ENCODE data around the gene ALG14. TPM values are rescaled to one million over a fixed set of nuclear protein-coding genes. Genes with fewer than 3 reads are reported as not detected.

The ALG14 gene
- polyA plus RNA-seq, 1 of the 3 experiments (the other 2 are of a cell fraction): 2.5 TPM

DNA sequence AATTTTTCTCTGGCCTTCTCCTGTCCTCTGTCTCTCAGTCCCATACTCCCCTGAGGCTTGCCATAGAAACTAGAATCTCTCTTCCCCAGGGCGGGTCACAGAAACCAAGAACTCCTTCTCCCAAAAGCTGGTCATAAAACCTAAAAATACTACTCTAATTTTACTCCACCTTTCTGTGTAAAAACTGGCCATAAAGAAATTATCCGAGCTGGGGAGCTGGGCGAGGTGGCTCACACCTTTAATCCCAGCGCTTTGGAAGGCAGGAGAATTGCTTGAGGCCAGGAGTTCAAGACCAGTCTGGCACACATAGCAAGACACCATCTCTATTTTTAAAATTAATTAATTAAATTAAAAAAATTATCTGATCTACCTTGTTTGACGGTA is 3.0 kb downstream of the ALG14 start:
- peaks cover 2 to 3% of the 10 kb centered on the region in 2 experiments for H3K36me3 ChIP-seq (replicated peaks in 1 of 2; ENCODE audit: control insufficient read depth in 1 of 2, insufficient read depth in 2 of 2, low read length in 1 of 2)
- CTCF ChIA-PET: no interaction called here
- TF ChIP-seq GATA2 (CRISPR knock-in tag; IDR thresholded peaks at IDR 0.05) (no peak), TAF1 (IDR thresholded peaks at IDR 0.05; ENCODE audit: borderline replicate concordance, low read depth, low read length) (no peak), TCF12 (IDR thresholded peaks at IDR 0.05) (no peak)
- TF ChIP-seq, protein P1, sequence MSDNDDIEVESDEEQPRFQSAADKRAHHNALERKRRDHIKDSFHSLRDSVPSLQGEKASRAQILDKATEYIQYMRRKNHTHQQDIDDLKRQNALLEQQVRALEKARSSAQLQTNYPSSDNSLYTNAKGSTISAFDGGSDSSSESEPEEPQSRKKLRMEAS (IDR thresholded peaks at IDR 0.05; ENCODE audit: low read depth): no peak
- no peaks in the 10 kb centered on the region for H3F3A ChIP-seq (replicated peaks; ENCODE audit: insufficient read depth)
- no peaks in the 10 kb centered on the region for H3K79me2 ChIP-seq (ENCODE audit: insufficient read depth)
- no peaks in the 10 kb centered on the region for H4K20me1 ChIP-seq (ENCODE audit: insufficient read depth)
- H3K4me2 ChIP-seq: no peak overlapping the region
- peaks cover 0 to 5% of the 10 kb centered on the region in 2 experiments; a peak in 2 of 4 replicates for H3K4me1 ChIP-seq (ENCODE audit: control insufficient read depth in 1 of 2, insufficient read depth in 2 of 2, low read depth in 1 of 2, low read length in 1 of 2)
- H3K4me3 ChIP-seq (ENCODE audit: low read depth in 2 of 2, low read length in 1 of 2): no peak overlapping the region
- POLR2A ChIA-PET: no interaction called here
- DNase-seq: no peak
- no peaks in the 10 kb centered on the region for H3K9me2 ChIP-seq
- H3K9me3 ChIP-seq: no peaks in the 10 kb centered on the region
- no peaks in the 10 kb centered on the region for H3K27me3 ChIP-seq (ENCODE audit: insufficient read depth)
- H3K9ac ChIP-seq: no peak overlapping the region
- H3K27ac ChIP-seq (ENCODE audit: low read depth in 2 of 2, low read length in 1 of 2): no peak overlapping the region
- H2AFZ ChIP-seq (ENCODE audit: low read depth): no peak overlapping the region
- WGBS (ENCODE audit: low lambda C conversion rate): 94% methylated on average over 5 of the region's 5 CpGs

DNA sequence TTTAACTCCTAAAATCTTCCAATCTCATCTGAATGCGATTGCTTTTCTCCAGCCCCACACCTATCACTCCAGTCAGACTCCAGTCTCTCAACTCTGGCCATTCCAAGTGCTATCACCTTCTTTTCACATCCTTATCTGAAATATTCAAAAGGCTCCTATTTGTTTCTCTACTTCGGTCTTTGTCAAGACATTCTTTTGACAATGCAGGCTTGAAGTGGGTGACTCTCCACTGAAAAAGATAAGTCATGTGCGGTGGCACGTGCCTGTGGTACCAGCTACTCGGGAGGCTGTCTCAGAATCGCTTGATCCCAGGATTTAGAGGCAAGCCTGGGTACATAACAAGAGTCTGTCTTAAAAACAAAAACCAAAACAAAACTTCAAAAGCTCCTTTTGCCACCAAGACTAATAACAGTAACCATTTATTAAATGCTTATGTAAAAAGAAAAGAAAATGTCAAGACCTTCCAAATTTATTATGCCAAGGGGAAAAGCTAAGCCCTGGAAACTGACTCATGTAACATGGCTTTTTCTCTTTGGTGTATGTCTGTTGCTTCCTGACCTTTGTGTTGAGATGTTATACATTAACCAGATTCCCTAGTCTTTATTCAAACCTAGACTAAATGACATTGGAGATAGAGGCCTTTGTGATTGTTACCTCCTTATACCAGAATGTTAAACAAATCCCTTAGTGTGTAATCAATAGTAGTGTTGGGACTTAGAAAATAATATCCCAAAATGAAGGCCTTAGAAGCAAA is 3.6 kb downstream of the ALG14 start:
- POLR2A ChIA-PET: no interaction called here
- CTCF ChIA-PET: no interaction called here
- H3K9me2 ChIP-seq: no peaks in the 10 kb centered on the region

More for the DNA sequence above, 3.6 kb downstream of the ALG14 start:
- Histone ChIP-seq H3K36me3 (replicated peaks in 1 of 2; ENCODE audit: control insufficient read depth in 1 of 2, insufficient read depth in 2 of 2, low read length in 1 of 2) (peaks cover 6 to 7% of the 10 kb centered on the region in 2 experiments), H4K20me1 (ENCODE audit: insufficient read depth) (no peaks in the 10 kb centered on the region), H3K4me3 (ENCODE audit: low read depth in 2 of 2, low read length in 1 of 2) (no peak overlapping the region), H2AFZ (ENCODE audit: low read depth) (no peak overlapping the region), H3K27me3 (ENCODE audit: insufficient read depth) (no peaks in the 10 kb centered on the region), H3K27ac (ENCODE audit: low read depth in 2 of 2, low read length in 1 of 2) (no peak overlapping the region), H3K4me1 (ENCODE audit: control insufficient read depth in 1 of 2, insufficient read depth in 2 of 2, low read depth in 1 of 2, low read length in 1 of 2) (peaks cover 0 to 5% of the 10 kb centered on the region in 2 experiments; a peak in 2 of 4 replicates), H3K9me3 (no peaks in the 10 kb centered on the region), H3K9ac (no peak overlapping the region), H3F3A (replicated peaks; ENCODE audit: insufficient read depth) (no peaks in the 10 kb centered on the region), H3K79me2 (ENCODE audit: insufficient read depth) (no peaks in the 10 kb centered on the region), H3K4me2 (no peak overlapping the region)
- TF ChIP-seq NRF1 (IDR thresholded peaks at IDR 0.05; ENCODE audit: low read depth, low read length): no peak
- no peak for TF ChIP-seq EP300 (IDR thresholded peaks at IDR 0.05; ENCODE audit: borderline replicate concordance in 1 of 2, low read depth in 1 of 2, low read length in 1 of 2)
- TF ChIP-seq RAD21 (IDR thresholded peaks at IDR 0.05; ENCODE audit: low read length): no peak
- TF ChIP-seq YY1 (IDR thresholded peaks at IDR 0.05; ENCODE audit: low read depth): no peak
- no peak for TF ChIP-seq POLR2AphosphoS5 (IDR thresholded peaks at IDR 0.05; ENCODE audit: low read depth, low read length)
- no peak for TF ChIP-seq RXRA (IDR thresholded peaks at IDR 0.05; ENCODE audit: borderline replicate concordance, low read depth)
- TF ChIP-seq FOSL2 (IDR thresholded peaks at IDR 0.05; ENCODE audit: borderline replicate concordance, low read depth): no peak
- TF ChIP-seq, protein P2, sequence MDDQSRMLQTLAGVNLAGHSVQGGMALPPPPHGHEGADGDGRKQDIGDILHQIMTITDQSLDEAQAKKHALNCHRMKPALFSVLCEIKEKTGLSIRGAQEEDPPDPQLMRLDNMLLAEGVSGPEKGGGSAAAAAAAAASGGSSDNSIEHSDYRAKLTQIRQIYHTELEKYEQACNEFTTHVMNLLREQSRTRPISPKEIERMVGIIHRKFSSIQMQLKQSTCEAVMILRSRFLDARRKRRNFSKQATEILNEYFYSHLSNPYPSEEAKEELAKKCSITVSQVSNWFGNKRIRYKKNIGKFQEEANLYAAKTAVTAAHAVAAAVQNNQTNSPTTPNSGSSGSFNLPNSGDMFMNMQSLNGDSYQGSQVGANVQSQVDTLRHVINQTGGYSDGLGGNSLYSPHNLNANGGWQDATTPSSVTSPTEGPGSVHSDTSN (IDR thresholded peaks at IDR 0.05): no peak
- TF ChIP-seq, protein P3, sequence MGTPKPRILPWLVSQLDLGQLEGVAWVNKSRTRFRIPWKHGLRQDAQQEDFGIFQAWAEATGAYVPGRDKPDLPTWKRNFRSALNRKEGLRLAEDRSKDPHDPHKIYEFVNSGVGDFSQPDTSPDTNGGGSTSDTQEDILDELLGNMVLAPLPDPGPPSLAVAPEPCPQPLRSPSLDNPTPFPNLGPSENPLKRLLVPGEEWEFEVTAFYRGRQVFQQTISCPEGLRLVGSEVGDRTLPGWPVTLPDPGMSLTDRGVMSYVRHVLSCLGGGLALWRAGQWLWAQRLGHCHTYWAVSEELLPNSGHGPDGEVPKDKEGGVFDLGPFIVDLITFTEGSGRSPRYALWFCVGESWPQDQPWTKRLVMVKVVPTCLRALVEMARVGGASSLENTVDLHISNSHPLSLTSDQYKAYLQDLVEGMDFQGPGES (IDR thresholded peaks at IDR 0.05; ENCODE audit: low read depth, low read length): no peak
- no peak for TF ChIP-seq FOXM1 (IDR thresholded peaks at IDR 0.05; ENCODE audit: low read depth)
- no peak for TF ChIP-seq SIN3A (IDR thresholded peaks at IDR 0.05; ENCODE audit: borderline replicate concordance, low read depth, low read length)
- no peak for TF ChIP-seq MEF2A (IDR thresholded peaks at IDR 0.05; ENCODE audit: borderline replicate concordance, low read depth)
- TF ChIP-seq TAF1 (IDR thresholded peaks at IDR 0.05; ENCODE audit: borderline replicate concordance, low read depth, low read length): no peak
- no peak for TF ChIP-seq TCF12 (IDR thresholded peaks at IDR 0.05)
- TF ChIP-seq TEAD4 (IDR thresholded peaks at IDR 0.05; ENCODE audit: borderline replicate concordance, insufficient read depth): no peak
- DNase-seq: no peak
- WGBS (ENCODE audit: low lambda C conversion rate): 97% methylated on average over 6 of the region's 6 CpGs

All from SK-N-SH (cell line).